Immature natural killer cell (primary cell): Measurements from ENCODE around the gene ANO7. TPM values are rescaled to one million over a fixed set of nuclear protein-coding genes. Genes with fewer than 3 reads are reported as not detected.

Experiments used
- DNase-seq, 3 donors: peaks; one replicate each; pipeline ENCODE4 v3.0.0; 2022; ENCODE audit warnings: mixed read lengths in 1 of 3
- H3K27ac Mint-ChIP-seq, 6 donors: one replicate each; pipeline ENCODE4 v1.8.0; 2020; ENCODE audit warnings: mixed read lengths in 6 of 6, mild to moderate bottlenecking in 5 of 6, inconsistent platforms in 4 of 6, moderate library complexity in 3 of 6
- H3K27me3 Mint-ChIP-seq, 3 donors: one replicate each; pipeline ENCODE4 v1.8.0; 2020 to 2021; ENCODE audit warnings: low read depth in 3 of 3, mild to moderate bottlenecking in 3 of 3, mixed read lengths in 3 of 3, moderate library complexity in 3 of 3, inconsistent platforms in 1 of 3
- H3K36me3 Mint-ChIP-seq, 3 donors: one replicate each; pipeline ENCODE4 v1.8.0; 2020; ENCODE audit warnings: mixed read lengths in 3 of 3, inconsistent platforms in 2 of 3, mild to moderate bottlenecking in 2 of 3
- H3K4me1 Mint-ChIP-seq, 2 donors: one replicate each; pipeline ENCODE4 v1.8.0; 2020; ENCODE audit warnings: inconsistent platforms in 2 of 2, mild to moderate bottlenecking in 2 of 2, mixed read lengths in 2 of 2, moderate library complexity in 1 of 2
- H3K4me3 Mint-ChIP-seq, 5 donors: one replicate each; pipeline ENCODE4 v1.8.0; 2020; ENCODE audit warnings: mild to moderate bottlenecking in 5 of 5, mixed read lengths in 5 of 5, inconsistent platforms in 3 of 5, moderate library complexity in 3 of 5
- H3K9me3 Mint-ChIP-seq, 6 donors: one replicate each; pipeline ENCODE4 v1.8.0; 2020; ENCODE audit warnings: mild to moderate bottlenecking in 6 of 6, mixed read lengths in 6 of 6, inconsistent platforms in 4 of 6, moderate library complexity in 3 of 6
- polyA plus RNA-seq, 3 donors: library from polyadenylated mRNA; unstranded; fragments of 300-500 nt; fragmentation: Illumina TruSeq; gene quantifications; one replicate each; pipeline ENCODE4 v1.2.3, GENCODE V29; 2021

Gene ANO7
- polyA plus RNA-seq, 3 donors from 2014 or later: 0.40 TPM; not detected in 2

GRCh38 chr2:241254904-241255351 lies 66.5 kb downstream of the ANO7 start:
- H3K27me3 Mint-ChIP-seq: peaks cover 0 to 4% (median 0%) of the 10 kb centered on the region in 3 donors
- no peak for DNase-seq
- peaks cover 28 to 33% of the 10 kb centered on the region in 2 donors for H3K4me1 Mint-ChIP-seq
- peak overlapping the region in 2 of 6 donors; percentile 17 to 18 for H3K27ac Mint-ChIP-seq
- no peaks in the 10 kb centered on the region for H3K9me3 Mint-ChIP-seq
- H3K36me3 Mint-ChIP-seq: peaks cover 10 to 57% (median 28%) of the 10 kb centered on the region in 3 donors
- no peak overlapping the region for H3K4me3 Mint-ChIP-seq

GRCh38 chr2:241255542-241256167 lies 67.2 kb downstream of the ANO7 start:
- Mint-ChIP-seq H3K4me3 (no peak overlapping the region), H3K27ac (peak overlapping the region in 2 of 6 donors; percentile 30 to 45), H3K4me1 (peaks cover 28 to 33% of the 10 kb centered on the region in 2 donors), H3K9me3 (no peaks in the 10 kb centered on the region), H3K27me3 (peaks cover 0 to 4% (median 2%) of the 10 kb centered on the region in 3 donors), H3K36me3 (peaks cover 13 to 59% (median 30%) of the 10 kb centered on the region in 3 donors)
- no peak for DNase-seq

GRCh38 chr2:241256168-241256545 lies 67.7 kb downstream of the ANO7 start:
- Mint-ChIP-seq H3K4me3 (no peak overlapping the region), H3K4me1 (peaks cover 28 to 33% of the 10 kb centered on the region in 2 donors), H3K27me3 (peaks cover 0 to 4% (median 2%) of the 10 kb centered on the region in 3 donors), H3K27ac (peak overlapping the region in 5 of 6 donors; percentile 17 to 58 (median 37)), H3K9me3 (no peaks in the 10 kb centered on the region), H3K36me3 (peaks cover 14 to 55% (median 33%) of the 10 kb centered on the region in 3 donors)
- no peak for DNase-seq

- DNase-seq: peak; percentile 17 to 22 (median 18)
- H3K27ac Mint-ChIP-seq: peak overlapping the region; percentile 83 to 93 (median 92)
- H3K4me1 Mint-ChIP-seq: peaks cover 28 to 33% of the 10 kb centered on the region in 2 donors
- H3K4me3 Mint-ChIP-seq: peak overlapping the region; percentile 60 to 77 (median 76)
- H3K9me3 Mint-ChIP-seq: no peaks in the 10 kb centered on the region
- H3K27me3 Mint-ChIP-seq: peaks cover 0 to 4% (median 2%) of the 10 kb centered on the region in 3 donors
- H3K36me3 Mint-ChIP-seq: peaks cover 21 to 52% (median 41%) of the 10 kb centered on the region in 3 donors
Observed at GRCh38 chr2:241257419-241258032, 69.0 kb downstream of the ANO7 start.

GRCh38 chr2:241258505-241259280 lies 70.2 kb downstream of the ANO7 start:
- H3K4me1 Mint-ChIP-seq: peaks cover 28 to 33% of the 10 kb centered on the region in 2 donors
- peaks cover 0 to 4% (median 2%) of the 10 kb centered on the region in 3 donors for H3K27me3 Mint-ChIP-seq
- peak overlapping the region; percentile 48 to 93 (median 74) for H3K27ac Mint-ChIP-seq
- no peaks in the 10 kb centered on the region for H3K9me3 Mint-ChIP-seq
- no peak for DNase-seq
- H3K4me3 Mint-ChIP-seq: peak overlapping the region; percentile 2 to 65 (median 24)
- peaks cover 26 to 57% (median 48%) of the 10 kb centered on the region in 3 donors for H3K36me3 Mint-ChIP-seq

- no peak overlapping the region for H3K4me3 Mint-ChIP-seq
- peaks cover 20 to 50% (median 39%) of the 10 kb centered on the region in 3 donors for H3K36me3 Mint-ChIP-seq
- H3K27ac Mint-ChIP-seq: no peak overlapping the region
- H3K4me1 Mint-ChIP-seq: peaks cover 28 to 32% of the 10 kb centered on the region in 2 donors
- no peak for DNase-seq
- H3K27me3 Mint-ChIP-seq: peaks cover 0 to 4% (median 2%) of the 10 kb centered on the region in 3 donors
- no peaks in the 10 kb centered on the region for H3K9me3 Mint-ChIP-seq
Observed at GRCh38 chr2:241260911-241261310, 72.4 kb downstream of the ANO7 start.

GRCh38 chr2:241261628-241262027 lies 73.2 kb downstream of the ANO7 start:
- Mint-ChIP-seq H3K36me3 (peaks cover 16 to 49% (median 38%) of the 10 kb centered on the region in 3 donors), H3K27ac (peak overlapping the region in 2 of 6 donors; percentile 43 to 54), H3K4me3 (no peak overlapping the region), H3K4me1 (peaks cover 25 to 26% of the 10 kb centered on the region in 2 donors), H3K9me3 (no peaks in the 10 kb centered on the region), H3K27me3 (peaks cover 0 to 4% (median 2%) of the 10 kb centered on the region in 3 donors)
- no peak for DNase-seq

GRCh38 chr2:241263061-241263460 lies 74.6 kb downstream of the ANO7 start:
- H3K27me3 Mint-ChIP-seq: peaks cover 0 to 2% (median 0%) of the 10 kb centered on the region in 3 donors
- peaks cover 17 to 19% of the 10 kb centered on the region in 2 donors for H3K4me1 Mint-ChIP-seq
- H3K27ac Mint-ChIP-seq: no peak overlapping the region
- H3K4me3 Mint-ChIP-seq: no peak overlapping the region
- peaks cover 16 to 46% (median 37%) of the 10 kb centered on the region in 3 donors for H3K36me3 Mint-ChIP-seq
- no peaks in the 10 kb centered on the region for H3K9me3 Mint-ChIP-seq
- no peak for DNase-seq

GRCh38 chr2:241265506-241265905 lies 77.0 kb downstream of the ANO7 start:
- Mint-ChIP-seq H3K4me1 (peaks cover 27 to 30% of the 10 kb centered on the region in 2 donors), H3K27me3 (peaks cover 0 to 3% (median 2%) of the 10 kb centered on the region in 3 donors), H3K4me3 (no peak overlapping the region), H3K9me3 (no peaks in the 10 kb centered on the region), H3K36me3 (peaks cover 15 to 37% (median 32%) of the 10 kb centered on the region in 3 donors), H3K27ac (no peak overlapping the region)
- DNase-seq: no peak

GRCh38 chr2:241267249-241268067 lies 79.0 kb downstream of the ANO7 start:
- Mint-ChIP-seq H3K27me3 (peaks cover 4 to 8% (median 7%) of the 10 kb centered on the region in 3 donors), H3K36me3 (peaks cover 5 to 29% (median 19%) of the 10 kb centered on the region in 3 donors), H3K9me3 (no peaks in the 10 kb centered on the region), H3K4me3 (no peak overlapping the region), H3K27ac (peak overlapping the region in 4 of 6 donors; percentile 2 to 81 (median 41)), H3K4me1 (peaks cover 41 to 43% of the 10 kb centered on the region in 2 donors)
- no peak for DNase-seq

GRCh38 chr2:241268306-241268705 lies 79.8 kb downstream of the ANO7 start:
- Mint-ChIP-seq H3K4me1 (peaks cover 46 to 48% of the 10 kb centered on the region in 2 donors), H3K4me3 (no peak overlapping the region), H3K27ac (peak overlapping the region in 5 of 6 donors; percentile 2 to 81 (median 12)), H3K27me3 (peaks cover 4 to 12% (median 7%) of the 10 kb centered on the region in 3 donors), H3K36me3 (peaks cover 1 to 20% (median 11%) of the 10 kb centered on the region in 3 donors), H3K9me3 (no peaks in the 10 kb centered on the region)
- no peak for DNase-seq

GRCh38 chr2:241268716-241269445 lies 80.4 kb downstream of the ANO7 start:
- Mint-ChIP-seq H3K9me3 (no peaks in the 10 kb centered on the region), H3K27ac (peak overlapping the region in 4 of 6 donors; percentile 54 to 85 (median 66)), H3K27me3 (peaks cover 4 to 13% (median 8%) of the 10 kb centered on the region in 3 donors), H3K36me3 (peaks cover 0 to 14% (median 6%) of the 10 kb centered on the region in 3 donors), H3K4me3 (peak overlapping the region in 1 of 5 donors; percentile 3), H3K4me1 (peaks cover 51 to 53% of the 10 kb centered on the region in 2 donors)
- DNase-seq: no peak
